Breast epithelium (tissue), 3 donors: ENCODE results near the gene HAPLN3.

Source experiments
- POLR2AphosphoS5 ChIP-seq, 3 donors: sonication (generic); formaldehyde crosslinking; IDR thresholded peaks; one replicate each; pipeline ENCODE4 v1.6.1; 2017; ENCODE audit warnings: antibody characterized with exemption in 3 of 3
- TF ChIP-seq, protein P1 (sequence below), 3 donors: fragments of 450-650 bp; IDR thresholded peaks; one replicate each; pipeline ENCODE4 v1.5.1; 2016 to 2017; ENCODE audit warnings: antibody characterized with exemption in 3 of 3, mild to moderate bottlenecking in 3 of 3, moderate library complexity in 3 of 3

DNA sequence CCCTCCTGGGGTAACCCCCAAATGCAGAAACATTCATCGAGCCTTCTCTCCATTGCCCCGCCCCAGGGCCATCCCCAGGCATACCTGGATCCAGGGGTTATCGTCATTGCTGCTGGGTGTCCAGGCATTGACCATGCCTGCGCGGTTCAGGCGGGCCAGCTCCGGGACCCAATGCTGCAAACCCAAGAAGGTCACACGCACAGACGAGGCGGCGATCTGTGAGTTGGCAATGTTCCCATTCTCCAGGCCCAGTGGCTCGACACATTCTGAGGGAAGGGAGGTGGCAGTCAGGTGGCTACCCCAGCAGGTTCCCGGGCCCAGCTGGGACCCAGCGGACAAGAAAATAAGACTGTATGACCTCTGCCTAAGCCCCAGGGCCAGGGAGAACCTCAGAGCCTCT lies 11.8 kb upstream of the HAPLN3 start:
- TF ChIP-seq, protein P1, sequence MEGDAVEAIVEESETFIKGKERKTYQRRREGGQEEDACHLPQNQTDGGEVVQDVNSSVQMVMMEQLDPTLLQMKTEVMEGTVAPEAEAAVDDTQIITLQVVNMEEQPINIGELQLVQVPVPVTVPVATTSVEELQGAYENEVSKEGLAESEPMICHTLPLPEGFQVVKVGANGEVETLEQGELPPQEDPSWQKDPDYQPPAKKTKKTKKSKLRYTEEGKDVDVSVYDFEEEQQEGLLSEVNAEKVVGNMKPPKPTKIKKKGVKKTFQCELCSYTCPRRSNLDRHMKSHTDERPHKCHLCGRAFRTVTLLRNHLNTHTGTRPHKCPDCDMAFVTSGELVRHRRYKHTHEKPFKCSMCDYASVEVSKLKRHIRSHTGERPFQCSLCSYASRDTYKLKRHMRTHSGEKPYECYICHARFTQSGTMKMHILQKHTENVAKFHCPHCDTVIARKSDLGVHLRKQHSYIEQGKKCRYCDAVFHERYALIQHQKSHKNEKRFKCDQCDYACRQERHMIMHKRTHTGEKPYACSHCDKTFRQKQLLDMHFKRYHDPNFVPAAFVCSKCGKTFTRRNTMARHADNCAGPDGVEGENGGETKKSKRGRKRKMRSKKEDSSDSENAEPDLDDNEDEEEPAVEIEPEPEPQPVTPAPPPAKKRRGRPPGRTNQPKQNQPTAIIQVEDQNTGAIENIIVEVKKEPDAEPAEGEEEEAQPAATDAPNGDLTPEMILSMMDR (IDR thresholded peaks at IDR 0.05) = no peak
- TF ChIP-seq POLR2AphosphoS5 (IDR thresholded peaks at IDR 0.05) = no peak
